ENCODE measurements around the gene MICU1. TPM values are rescaled to one million over a fixed set of nuclear protein-coding genes. Genes with fewer than 3 reads are reported as not detected.
"Not testable (repeated sequence)": the region's sequence is repeated elsewhere in the genome, so short reads cannot be mapped to it uniquely, and the experiment has no call there.

The MICU1 gene
- total RNA-seq, 1 donor from 2014 or later = 37.4 TPM

DNA sequence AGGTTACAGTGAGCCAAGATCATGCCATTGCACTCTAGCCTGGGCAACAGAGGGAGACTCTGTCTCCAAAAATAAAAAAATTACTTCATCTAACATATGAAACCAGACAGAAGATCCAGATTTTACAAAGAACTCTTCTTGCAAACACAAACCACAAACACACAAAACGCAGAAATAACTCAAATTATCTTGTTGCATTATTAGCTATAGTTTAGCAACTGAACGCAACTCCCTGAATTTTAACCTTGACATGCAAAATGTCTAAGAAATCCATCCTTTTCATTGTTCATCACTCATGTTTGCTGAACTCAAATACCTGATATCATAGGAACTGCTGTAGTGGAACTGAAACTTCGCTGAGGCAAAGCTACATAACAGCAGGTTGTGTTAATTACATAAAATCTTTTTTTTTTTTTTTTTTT, 64.1 kb downstream of the MICU1 start:
- Histone ChIP-seq H3K4me1 (no peaks in the 10 kb centered on the region), H3K36me3 (peaks cover 71% of the 10 kb centered on the region), H3K9me3 (replicated peaks) (no peaks in the 10 kb centered on the region), H3K4me3 (no peak overlapping the region), H3K27ac (replicated peaks) (no peak overlapping the region), H3K27me3 (ENCODE audit: low read depth) (no peaks in the 10 kb centered on the region)
- intact Hi-C loops (cut with micrococcal nuclease) = no loop called here
- TF ChIP-seq, protein P1, sequence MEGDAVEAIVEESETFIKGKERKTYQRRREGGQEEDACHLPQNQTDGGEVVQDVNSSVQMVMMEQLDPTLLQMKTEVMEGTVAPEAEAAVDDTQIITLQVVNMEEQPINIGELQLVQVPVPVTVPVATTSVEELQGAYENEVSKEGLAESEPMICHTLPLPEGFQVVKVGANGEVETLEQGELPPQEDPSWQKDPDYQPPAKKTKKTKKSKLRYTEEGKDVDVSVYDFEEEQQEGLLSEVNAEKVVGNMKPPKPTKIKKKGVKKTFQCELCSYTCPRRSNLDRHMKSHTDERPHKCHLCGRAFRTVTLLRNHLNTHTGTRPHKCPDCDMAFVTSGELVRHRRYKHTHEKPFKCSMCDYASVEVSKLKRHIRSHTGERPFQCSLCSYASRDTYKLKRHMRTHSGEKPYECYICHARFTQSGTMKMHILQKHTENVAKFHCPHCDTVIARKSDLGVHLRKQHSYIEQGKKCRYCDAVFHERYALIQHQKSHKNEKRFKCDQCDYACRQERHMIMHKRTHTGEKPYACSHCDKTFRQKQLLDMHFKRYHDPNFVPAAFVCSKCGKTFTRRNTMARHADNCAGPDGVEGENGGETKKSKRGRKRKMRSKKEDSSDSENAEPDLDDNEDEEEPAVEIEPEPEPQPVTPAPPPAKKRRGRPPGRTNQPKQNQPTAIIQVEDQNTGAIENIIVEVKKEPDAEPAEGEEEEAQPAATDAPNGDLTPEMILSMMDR (IDR thresholded peaks at IDR 0.05; ENCODE audit: borderline replicate concordance) = no peak
- no peak for DNase-seq

DNA sequence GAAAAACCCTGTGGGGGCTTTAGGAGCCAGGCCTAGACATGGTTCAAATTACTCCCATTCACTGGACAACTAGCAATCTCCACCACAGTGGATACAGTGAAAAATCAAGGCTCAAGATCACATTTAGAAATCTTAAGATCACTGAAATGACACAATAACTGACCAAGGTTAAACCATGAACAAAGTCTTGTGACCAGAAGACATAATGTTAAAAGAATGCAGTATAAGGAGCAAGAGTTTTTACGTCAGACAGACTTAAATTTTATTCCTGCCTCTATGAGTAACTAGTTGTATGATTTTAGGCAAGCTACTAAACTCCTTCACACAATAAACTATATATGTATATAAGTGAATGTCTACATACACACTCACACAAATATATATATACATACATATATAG, 68.5 kb downstream of the MICU1 start:
- intact Hi-C loops (cut with micrococcal nuclease) = no loop called here
- no peak overlapping the region for H3K27ac ChIP-seq (replicated peaks)

DNA sequence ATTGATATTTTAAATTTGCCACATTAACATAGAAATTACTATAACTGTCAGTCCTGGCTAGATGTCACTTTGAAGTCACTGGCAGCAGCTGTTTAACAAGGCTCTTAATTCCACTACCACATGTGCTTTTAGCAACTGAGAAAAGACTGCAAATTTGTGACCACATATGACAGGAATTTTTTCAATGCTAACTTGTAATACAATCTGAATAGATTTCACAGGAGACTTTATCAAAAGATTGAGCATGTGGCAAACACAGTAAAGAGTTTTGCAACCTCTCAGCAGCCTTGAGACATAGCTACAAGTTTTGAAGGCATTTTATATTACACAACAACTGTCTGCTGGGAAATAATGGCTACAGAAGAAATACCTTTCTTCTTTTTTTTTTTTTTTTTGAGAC, 73.0 kb downstream of the MICU1 start:
- TF ChIP-seq, protein P1 (IDR thresholded peaks at IDR 0.05; ENCODE audit: borderline replicate concordance) = no peak
- H3K4me3 ChIP-seq = no peak overlapping the region
- peaks cover 43% of the 10 kb centered on the region for H3K36me3 ChIP-seq
- no peak overlapping the region for H3K27ac ChIP-seq (replicated peaks)
- H3K9me3 ChIP-seq (replicated peaks) = no peaks in the 10 kb centered on the region
- intact Hi-C loops (cut with micrococcal nuclease) = no loop called here
- no peaks in the 10 kb centered on the region for H3K4me1 ChIP-seq
- no peak for DNase-seq
- H3K27me3 ChIP-seq (ENCODE audit: low read depth) = no peaks in the 10 kb centered on the region

More for the DNA sequence above, 68.5 kb downstream of the MICU1 start:
- no peaks in the 10 kb centered on the region for H3K27me3 ChIP-seq (ENCODE audit: low read depth)
- H3K9me3 ChIP-seq (replicated peaks) = no peaks in the 10 kb centered on the region
- TF ChIP-seq, protein P1 (IDR thresholded peaks at IDR 0.05; ENCODE audit: borderline replicate concordance) = no peak
- no peaks in the 10 kb centered on the region for H3K4me1 ChIP-seq
- H3K36me3 ChIP-seq = peaks cover 52% of the 10 kb centered on the region
- H3K4me3 ChIP-seq = no peak overlapping the region
- no peak for DNase-seq

DNA sequence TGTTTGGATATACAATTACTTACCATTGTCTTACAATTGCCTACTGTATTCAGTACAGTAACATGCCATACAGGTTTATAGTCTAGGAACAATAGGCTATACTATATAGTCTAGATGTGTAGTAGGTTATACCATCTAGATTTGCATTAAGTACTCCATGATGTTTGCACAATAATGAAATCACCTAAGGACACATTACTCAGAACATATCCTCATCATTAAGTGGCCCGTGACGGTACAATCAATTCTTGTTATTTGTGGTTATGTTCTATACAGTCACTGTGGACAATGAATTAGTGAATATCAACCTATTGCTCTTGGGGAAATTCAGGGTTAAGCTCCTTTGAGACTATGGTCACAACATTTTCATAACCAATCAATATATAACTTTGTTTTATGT, 75.6 kb downstream of the MICU1 start:
- H3K27ac ChIP-seq (replicated peaks) = no peak overlapping the region
- no peaks in the 10 kb centered on the region for H3K27me3 ChIP-seq (ENCODE audit: low read depth)
- H3K9me3 ChIP-seq (replicated peaks) = no peaks in the 10 kb centered on the region
- H3K4me1 ChIP-seq = no peaks in the 10 kb centered on the region
- TF ChIP-seq, protein P1 (IDR thresholded peaks at IDR 0.05; ENCODE audit: borderline replicate concordance) = no peak
- peaks cover 43% of the 10 kb centered on the region for H3K36me3 ChIP-seq
- intact Hi-C loops (cut with micrococcal nuclease) = no loop called here
- H3K4me3 ChIP-seq = no peak overlapping the region
- DNase-seq = no peak

DNA sequence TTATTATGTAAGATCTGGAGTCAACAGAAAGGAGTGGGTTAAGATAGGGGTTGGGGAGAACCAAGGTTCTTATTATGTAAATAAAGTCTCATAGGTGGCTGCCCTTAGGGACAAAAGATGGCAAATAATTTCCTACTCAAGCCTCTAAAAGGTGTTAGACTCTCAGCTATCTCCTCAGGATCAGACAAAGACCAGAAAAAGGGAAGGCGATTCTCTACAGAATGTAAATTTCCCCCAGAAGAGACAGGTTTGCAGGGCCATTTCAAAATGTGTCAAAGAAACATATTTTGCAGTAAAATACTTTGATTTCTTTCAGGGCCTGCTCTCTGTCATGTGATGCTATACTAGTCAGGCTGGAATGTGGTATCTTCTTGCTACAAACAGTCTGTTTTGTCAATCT, 80.3 kb downstream of the MICU1 start:
- H3K4me3 ChIP-seq = no peak overlapping the region
- no peaks in the 10 kb centered on the region for H3K4me1 ChIP-seq
- peaks cover 66% of the 10 kb centered on the region for H3K36me3 ChIP-seq
- no peak for DNase-seq
- TF ChIP-seq, protein P1 (IDR thresholded peaks at IDR 0.05; ENCODE audit: borderline replicate concordance) = no peak
- no peak overlapping the region for H3K27ac ChIP-seq (replicated peaks)
- intact Hi-C loops (cut with micrococcal nuclease) = no loop called here
- no peaks in the 10 kb centered on the region for H3K27me3 ChIP-seq (ENCODE audit: low read depth)
- peaks cover 26% of the 10 kb centered on the region for H3K9me3 ChIP-seq (replicated peaks)

DNA sequence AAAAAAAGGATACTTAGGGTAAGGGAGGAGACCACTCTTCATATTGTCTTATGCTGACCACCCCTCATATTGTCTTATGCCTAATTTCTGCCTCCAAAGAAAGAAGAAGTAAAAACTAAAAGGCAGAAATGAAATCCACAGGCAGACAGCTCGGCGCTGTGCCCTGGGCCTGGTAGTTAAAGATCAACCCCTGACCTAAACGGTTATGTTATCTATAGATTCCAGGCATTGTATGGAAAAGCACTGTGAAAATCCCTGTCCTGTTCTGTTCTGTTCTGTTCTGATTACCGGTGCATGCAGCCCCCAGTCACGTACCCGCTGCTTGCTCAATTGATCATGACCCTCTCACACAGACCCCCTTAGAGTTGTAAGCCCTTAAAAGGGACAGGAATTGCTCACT, 82.0 kb downstream of the MICU1 start:
- DNase-seq; H3K4me1 ChIP-seq; intact Hi-C loops (cut with micrococcal nuclease); H3K27me3 ChIP-seq (ENCODE audit: low read depth); H3K27ac ChIP-seq (replicated peaks); H3K4me3 ChIP-seq: not testable (repeated sequence)
- peaks cover 49% of the 10 kb centered on the region for H3K36me3 ChIP-seq
- peaks cover 27% of the 10 kb centered on the region for H3K9me3 ChIP-seq (replicated peaks)
